ENCODE results near the gene NFKB2.

Gene NFKB2

DNA sequence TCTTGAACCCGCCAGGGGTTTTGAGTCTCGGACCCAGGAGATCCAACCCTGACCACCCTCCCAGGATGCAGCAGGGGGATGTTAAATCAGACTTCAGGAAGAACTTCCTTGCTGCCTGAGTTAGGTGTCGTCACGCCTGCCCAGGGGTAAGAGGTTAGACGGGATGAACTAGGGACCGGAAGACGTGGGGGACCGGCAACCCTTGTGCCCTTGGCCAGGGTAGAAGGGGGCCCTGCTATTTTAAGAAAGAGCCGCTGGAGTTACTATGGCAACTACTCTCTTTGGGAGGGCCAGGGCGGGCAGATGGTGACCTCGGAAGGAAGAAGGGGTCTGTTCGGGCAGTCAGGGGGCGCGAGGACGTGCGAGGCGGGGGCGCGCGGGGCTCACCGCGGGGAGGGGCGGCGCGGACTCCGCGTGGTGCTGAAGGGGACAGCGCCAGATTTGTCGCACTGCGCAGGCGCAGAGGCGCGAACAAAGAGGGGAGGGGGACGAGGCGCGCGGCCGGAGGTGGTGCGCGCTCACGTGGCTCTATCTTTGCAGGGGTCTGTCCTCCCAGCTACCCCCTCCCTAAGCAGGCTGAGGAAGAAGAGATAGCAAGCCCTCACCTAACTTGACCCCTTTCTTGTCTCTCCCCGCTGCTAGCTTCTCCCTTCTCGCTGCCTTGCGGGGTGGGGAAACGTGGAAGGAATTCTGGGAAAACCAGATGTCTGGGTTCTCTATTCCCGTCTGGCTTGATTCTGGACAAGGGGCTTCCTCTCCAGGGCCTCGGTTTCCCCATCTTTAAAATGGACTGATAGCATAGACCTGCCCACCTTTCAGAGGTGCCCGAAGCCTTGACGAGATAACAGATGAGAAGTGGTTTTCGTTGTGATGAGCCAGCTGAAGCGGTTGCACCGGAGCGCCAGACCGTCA is 24.0 kb downstream of the NFKB2 start:
- TF ChIP-seq, protein P1, sequence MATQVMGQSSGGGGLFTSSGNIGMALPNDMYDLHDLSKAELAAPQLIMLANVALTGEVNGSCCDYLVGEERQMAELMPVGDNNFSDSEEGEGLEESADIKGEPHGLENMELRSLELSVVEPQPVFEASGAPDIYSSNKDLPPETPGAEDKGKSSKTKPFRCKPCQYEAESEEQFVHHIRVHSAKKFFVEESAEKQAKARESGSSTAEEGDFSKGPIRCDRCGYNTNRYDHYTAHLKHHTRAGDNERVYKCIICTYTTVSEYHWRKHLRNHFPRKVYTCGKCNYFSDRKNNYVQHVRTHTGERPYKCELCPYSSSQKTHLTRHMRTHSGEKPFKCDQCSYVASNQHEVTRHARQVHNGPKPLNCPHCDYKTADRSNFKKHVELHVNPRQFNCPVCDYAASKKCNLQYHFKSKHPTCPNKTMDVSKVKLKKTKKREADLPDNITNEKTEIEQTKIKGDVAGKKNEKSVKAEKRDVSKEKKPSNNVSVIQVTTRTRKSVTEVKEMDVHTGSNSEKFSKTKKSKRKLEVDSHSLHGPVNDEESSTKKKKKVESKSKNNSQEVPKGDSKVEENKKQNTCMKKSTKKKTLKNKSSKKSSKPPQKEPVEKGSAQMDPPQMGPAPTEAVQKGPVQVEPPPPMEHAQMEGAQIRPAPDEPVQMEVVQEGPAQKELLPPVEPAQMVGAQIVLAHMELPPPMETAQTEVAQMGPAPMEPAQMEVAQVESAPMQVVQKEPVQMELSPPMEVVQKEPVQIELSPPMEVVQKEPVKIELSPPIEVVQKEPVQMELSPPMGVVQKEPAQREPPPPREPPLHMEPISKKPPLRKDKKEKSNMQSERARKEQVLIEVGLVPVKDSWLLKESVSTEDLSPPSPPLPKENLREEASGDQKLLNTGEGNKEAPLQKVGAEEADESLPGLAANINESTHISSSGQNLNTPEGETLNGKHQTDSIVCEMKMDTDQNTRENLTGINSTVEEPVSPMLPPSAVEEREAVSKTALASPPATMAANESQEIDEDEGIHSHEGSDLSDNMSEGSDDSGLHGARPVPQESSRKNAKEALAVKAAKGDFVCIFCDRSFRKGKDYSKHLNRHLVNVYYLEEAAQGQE (IDR thresholded peaks at IDR 0.05; ENCODE audit: insufficient read depth in 1 of 2, low read depth in 2 of 2, low read length in 2 of 2) = peak; percentile 96
- no peak for TF ChIP-seq SIN3A (IDR thresholded peaks at IDR 0.05; ENCODE audit: borderline replicate concordance, insufficient read depth, low read length)
- TF ChIP-seq FOXP2 (optimal IDR thresholded peaks at IDR 0.05; ENCODE audit: borderline replicate concordance, extremely low read depth, extremely low read length, insufficient read depth) = no peak

DNA sequence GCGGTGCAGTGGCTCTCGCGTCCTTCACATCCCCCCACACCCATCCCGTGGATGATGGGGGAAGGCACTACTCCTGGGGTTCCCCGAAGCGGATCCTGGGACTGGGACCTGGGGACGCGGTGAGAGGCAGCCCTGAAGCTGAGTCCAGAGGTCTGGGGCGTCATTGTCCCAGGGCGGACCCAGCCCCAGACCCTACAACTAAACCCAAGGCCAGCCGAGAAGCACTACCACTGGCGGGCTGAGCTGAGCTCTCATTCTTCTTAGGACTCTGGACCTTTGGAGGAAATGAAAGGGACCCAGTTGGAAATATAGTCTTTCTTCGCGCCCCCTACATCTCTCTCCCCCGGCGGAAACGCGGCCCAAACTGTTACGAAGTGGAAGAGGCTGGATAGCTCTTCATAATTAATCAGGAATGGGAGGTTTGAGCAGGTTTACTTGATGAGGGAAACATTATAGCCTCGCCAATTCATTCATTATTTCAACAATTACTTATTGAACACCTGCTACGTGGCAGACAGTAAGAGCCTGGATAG is 24.7 kb downstream of the NFKB2 start:
- TF ChIP-seq, protein P1 (IDR thresholded peaks at IDR 0.05; ENCODE audit: insufficient read depth in 1 of 2, low read depth in 2 of 2, low read length in 2 of 2) = peak in 1 of 2 experiments; percentile 78; a peak in 2 of 4 replicates
- TF ChIP-seq FOXP2 (optimal IDR thresholded peaks at IDR 0.05; ENCODE audit: borderline replicate concordance, extremely low read depth, extremely low read length, insufficient read depth) = no peak

DNA sequence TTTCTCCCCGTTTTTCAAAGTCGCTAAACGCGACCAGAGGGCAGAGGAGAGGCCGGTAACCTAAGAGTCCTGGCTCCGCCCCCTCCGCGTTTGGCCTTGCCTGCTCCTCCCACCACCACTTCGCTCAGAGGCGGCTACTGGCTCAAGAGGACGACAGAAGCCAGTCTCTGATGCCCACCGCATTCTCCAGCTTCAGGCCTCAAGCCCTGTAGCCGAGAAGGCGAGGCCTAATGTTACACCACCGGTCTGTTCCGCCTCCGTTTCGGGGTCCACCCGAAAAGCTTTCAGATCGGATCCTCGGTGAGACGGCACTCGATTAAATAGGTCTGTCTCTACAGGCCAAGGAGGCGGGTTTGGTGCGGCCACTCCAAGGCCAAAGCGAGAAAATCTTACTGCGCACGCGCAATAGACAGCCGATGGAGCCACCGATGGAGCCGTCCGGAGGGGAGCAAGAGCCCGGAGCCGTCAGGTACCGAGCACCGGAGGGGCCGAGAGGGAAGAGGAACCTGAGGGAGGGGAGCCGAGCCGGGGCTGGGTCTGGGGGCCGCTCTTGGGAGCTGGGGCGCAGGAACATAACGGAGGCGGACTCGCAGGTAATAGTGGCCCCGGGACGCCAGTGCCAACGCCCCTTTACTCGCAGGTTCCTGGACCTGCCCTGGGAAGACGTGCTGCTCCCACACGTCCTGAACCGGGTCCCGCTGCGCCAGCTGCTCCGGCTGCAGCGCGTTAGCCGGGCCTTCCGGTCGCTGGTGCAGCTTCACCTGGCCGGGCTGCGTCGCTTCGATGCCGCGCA is 25.4 kb downstream of the NFKB2 start, which contains the start of gene FBXL15:
FBXL15 (plus strand) TSS at position 123 of the 793 bp plus-strand sequence; CDS start at position 417, 294 bp downstream.
- TF ChIP-seq SIN3A (IDR thresholded peaks at IDR 0.05; ENCODE audit: borderline replicate concordance, insufficient read depth, low read length) (no peak), TAF1 (IDR thresholded peaks at IDR 0.05; ENCODE audit: borderline replicate concordance, insufficient read depth, low read length) (peak; percentile 78; the same call in 1 of the 2 replicates), FOXP2 (optimal IDR thresholded peaks at IDR 0.05; ENCODE audit: borderline replicate concordance, extremely low read depth, extremely low read length, insufficient read depth) (peak; percentile 60), POLR2AphosphoS5 (IDR thresholded peaks at IDR 0.05; ENCODE audit: low read depth, low read length) (peak; percentile 61; the same call in 1 of the 2 replicates)
- TF ChIP-seq, protein P1 (IDR thresholded peaks at IDR 0.05; ENCODE audit: insufficient read depth in 1 of 2, low read depth in 2 of 2, low read length in 2 of 2) = peak; percentile 31 to 49; a peak in 2 of 4 replicates

DNA sequence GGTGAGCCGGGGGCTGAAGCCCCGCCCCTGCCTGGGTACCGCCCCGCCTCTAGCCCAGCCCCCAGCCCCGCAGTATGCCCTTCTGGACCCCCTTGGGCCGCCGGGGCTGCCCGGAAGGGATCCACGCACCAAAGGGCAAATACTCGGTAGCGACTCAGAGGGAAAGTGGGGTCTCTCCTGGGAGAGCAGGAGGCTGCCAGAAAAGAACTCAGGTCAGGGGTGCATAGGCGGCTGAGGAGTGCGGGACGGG is 25.9 kb downstream of the NFKB2 start:
- TF ChIP-seq SIN3A (IDR thresholded peaks at IDR 0.05; ENCODE audit: borderline replicate concordance, insufficient read depth, low read length) = no peak
- TF ChIP-seq, protein P1 (IDR thresholded peaks at IDR 0.05; ENCODE audit: insufficient read depth in 1 of 2, low read depth in 2 of 2, low read length in 2 of 2) = no peak
- TF ChIP-seq FOXP2 (optimal IDR thresholded peaks at IDR 0.05; ENCODE audit: borderline replicate concordance, extremely low read depth, extremely low read length, insufficient read depth) = no peak
- TF ChIP-seq TAF1 (IDR thresholded peaks at IDR 0.05; ENCODE audit: borderline replicate concordance, insufficient read depth, low read length) = no peak
- no peak for TF ChIP-seq POLR2AphosphoS5 (IDR thresholded peaks at IDR 0.05; ENCODE audit: low read depth, low read length)
